ENCODE results near the gene RGS12. TPM values are rescaled to one million over a fixed set of nuclear protein-coding genes. Genes with fewer than 3 reads are reported as not detected.

The RGS12 gene
- total and polyA plus RNA-seq, 2 of the 13 experiments (the other 11 are each of a cell fraction or from before 2014, with no cell fraction given) = 21.0 to 27.7 TPM

- TF ChIP-seq MAX (IDR thresholded peaks at IDR 0.05) (no peak), SIX4 (CRISPR knock-in tag; IDR thresholded peaks at IDR 0.05) (no peak), DMAP1 (CRISPR knock-in tag; IDR thresholded peaks at IDR 0.05) (no peak), ELF3 (CRISPR knock-in tag; IDR thresholded peaks at IDR 0.05) (no peak), MYPOP (CRISPR knock-in tag; IDR thresholded peaks at IDR 0.05) (no peak), ZNF33A (CRISPR knock-in tag; IDR thresholded peaks at IDR 0.05; ENCODE audit: borderline replicate concordance) (no peak), ZNF547 (CRISPR knock-in tag; IDR thresholded peaks at IDR 0.05) (no peak), ARNT (IDR thresholded peaks at IDR 0.05) (no peak), KDM6A (CRISPR knock-in tag; IDR thresholded peaks at IDR 0.05; ENCODE audit: low read depth) (no peak), ZNF567 (CRISPR knock-in tag; IDR thresholded peaks at IDR 0.05; ENCODE audit: borderline replicate concordance) (no peak), HNF1B (CRISPR knock-in tag; IDR thresholded peaks at IDR 0.05) (peak; percentile 50; the same call in 1 of the 2 replicates), NFKB2 (CRISPR knock-in tag; IDR thresholded peaks at IDR 0.05; ENCODE audit: borderline replicate concordance) (no peak; the same call in 1 of the 2 replicates), TSC22D2 (CRISPR knock-in tag; IDR thresholded peaks at IDR 0.05; ENCODE audit: borderline replicate concordance) (no peak)
Observed at GRCh38 chr4:3324093-3324815, 31.4 kb downstream of the RGS12 start (continued).

All from HepG2 (cell line).